Measurements from ENCODE around the gene SRGAP1.
A peak's percentile ranks its signal among the peaks of the same experiment; 100 is the strongest.
"Not testable (repeated sequence)": the region's sequence is repeated elsewhere in the genome, so short reads cannot be mapped to it uniquely, and the experiment has no call there.

SRGAP1 gene

GRCh38 chr12:64131456-64131855 is 287.0 kb downstream of the SRGAP1 start:
- not testable (repeated sequence) for DNase-seq

GRCh38 chr12:64132672-64133071 is 288.2 kb downstream of the SRGAP1 start:
- DNase-seq, result not testable (repeated sequence)

GRCh38 chr12:64137117-64137516 is 292.6 kb downstream of the SRGAP1 start:
- DNase-seq, result no peak

DNA sequence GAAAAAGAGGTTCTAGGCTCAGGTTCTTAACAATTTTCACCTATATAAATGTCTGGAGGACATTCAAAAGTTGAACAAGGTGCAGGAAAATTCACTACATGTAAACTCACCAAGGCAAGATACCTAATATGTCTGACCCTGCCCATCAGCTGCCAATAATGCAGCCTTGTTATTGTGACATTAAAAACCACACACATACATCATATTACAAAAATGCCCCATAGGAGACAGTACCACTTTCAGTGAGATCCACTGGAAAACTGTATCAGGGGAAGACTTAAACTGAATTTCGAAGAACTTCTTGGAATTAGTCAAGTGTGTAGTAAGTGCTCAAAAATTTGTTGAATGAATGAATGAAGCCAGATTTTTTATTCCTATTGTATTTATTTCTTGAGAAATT is 294.5 kb downstream of the SRGAP1 start:
- no peak for DNase-seq

DNA sequence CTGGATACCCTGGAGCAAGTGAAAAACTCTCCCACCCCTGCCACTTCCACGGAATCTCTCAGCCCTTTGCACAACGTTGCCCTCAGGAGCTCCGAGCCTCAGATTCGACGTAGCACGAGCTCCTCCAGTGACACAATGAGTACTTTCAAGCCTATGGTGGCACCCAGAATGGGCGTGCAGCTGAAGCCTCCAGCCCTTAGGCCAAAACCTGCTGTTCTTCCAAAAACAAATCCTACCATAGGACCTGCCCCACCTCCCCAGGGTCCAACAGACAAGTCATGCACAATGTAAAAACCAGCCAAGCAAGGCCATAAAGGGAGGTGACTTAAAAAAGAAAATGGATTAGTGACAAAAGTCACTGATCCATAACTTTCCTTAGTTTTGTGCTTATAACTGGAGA is 297.9 kb downstream of the SRGAP1 start:
- no peak for DNase-seq

DNA sequence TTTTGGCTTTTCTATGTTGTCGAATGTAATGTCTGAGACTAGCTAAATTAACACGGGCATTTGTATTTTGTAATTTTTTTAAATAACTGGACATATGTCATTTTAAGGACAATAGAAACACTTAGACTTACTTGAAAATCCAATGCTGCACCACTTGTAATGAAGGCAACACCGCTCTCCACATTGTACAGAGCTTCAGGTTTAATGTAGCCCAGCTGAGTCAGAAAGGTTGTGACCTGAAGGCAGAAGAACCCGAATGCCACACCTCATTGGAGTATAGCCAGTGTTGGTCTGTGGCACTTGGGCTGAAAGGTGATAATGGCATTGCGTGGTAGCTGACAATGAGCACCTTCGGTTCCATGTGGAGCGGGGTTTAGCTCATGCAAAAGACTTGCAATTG is 298.3 kb downstream of the SRGAP1 start:
- DNase-seq, result no peak

GRCh38 chr12:64145226-64145625 is 300.7 kb downstream of the SRGAP1 start:
- no peak for DNase-seq

DNA sequence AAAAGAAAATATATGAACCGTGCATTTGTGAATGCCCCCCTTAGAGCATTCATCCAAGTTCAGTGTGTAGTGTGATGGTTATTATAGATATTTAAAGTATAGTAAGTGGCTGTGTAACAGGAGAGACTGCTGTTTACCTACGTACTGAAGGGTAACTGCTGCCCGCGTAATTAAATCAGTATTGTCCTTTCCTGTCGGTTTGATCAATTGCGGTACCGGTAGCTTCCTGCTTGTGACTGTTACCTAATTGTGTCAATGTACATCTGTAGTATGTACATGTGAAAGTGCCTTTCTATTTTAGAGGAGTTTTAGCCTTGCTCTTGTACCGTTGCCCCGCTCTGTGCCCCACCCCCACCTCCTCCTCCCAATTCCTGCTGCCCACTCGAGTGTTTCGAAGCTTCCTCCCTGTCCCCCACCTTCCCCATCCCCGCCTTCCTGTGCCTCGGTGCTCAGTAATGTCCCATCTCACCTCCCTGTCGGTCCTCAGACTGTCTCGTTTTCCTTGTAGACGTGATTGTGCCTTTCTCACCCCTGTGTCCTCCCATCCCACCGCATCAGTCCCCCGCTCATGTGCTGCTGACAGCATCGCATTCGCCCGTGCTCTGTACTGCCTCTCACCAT is 302.6 kb downstream of the SRGAP1 start:
- DNase-seq, result peak; percentile 20

DNA sequence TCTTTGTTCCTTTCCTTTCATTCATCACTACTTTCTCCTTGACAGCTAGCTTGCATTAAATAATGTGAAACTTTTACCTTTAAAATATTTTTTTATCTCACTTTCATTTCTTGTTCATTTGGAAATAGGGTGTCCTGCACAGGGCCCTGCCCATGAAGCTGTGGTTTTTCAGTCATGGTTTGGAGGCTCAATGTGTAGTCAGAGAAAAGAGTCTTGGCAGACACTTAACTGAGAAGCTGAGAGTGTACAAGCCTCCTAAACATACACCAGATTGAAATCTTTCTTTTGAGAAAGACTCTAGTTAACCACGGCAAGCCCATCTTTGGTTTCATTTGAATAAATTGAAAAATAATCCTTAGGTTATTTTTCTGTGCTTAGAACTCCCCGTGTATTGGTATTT is 303.4 kb downstream of the SRGAP1 start:
- DNase-seq, result no peak

DNA sequence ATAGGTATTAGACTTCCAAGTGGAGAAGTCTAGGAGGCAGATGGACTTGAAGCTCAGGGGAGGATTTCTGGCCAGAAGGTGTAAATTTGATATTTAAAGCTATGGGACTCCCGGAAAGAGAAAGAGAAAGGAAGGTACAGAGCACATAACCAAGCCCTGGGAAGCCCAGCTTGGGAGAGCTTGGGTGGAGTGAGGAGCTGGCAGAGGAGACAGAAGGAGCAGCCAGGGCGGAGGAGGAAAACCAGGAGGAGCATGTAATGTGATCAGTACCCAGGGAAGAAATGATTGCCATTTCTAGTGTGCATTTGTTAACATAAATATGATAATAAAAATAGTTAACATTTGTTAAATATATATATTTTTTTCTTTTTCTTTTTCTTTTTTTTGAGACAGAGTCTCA is 310.2 kb downstream of the SRGAP1 start:
- no peak for DNase-seq

GRCh38 chr12:64157110-64157509 is 312.6 kb downstream of the SRGAP1 start:
- DNase-seq, result no peak

DNA sequence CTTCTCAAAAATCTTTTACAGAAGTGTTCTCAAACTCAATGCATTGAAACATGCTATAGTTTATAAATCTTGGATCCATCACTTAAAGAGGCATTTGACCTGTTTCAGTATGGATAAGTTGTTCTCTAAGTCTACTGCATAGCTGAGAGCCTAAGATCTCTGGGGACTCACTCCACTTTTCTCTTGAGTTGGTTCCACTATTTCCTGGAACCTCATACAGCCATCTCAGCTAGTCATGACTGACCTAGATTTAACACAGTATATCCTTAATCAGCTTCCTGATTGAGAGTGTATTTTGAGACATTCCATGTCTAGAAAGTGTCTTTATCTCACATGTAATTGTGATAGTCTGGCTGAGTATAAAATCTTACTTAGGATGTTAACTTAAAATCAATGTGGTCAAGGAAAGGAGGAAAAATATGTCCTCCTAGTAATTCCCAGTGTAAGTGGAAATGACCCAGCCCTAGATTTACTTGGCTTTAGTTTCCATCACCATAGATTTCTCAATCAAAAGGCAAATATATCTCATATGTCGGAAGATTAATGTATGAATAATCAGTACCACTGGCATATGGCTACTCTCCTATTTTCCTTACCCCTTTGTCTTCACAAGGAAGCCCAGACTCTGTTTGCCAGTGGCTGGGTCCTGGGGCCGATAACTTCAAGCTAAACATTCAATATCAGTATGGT is 315.7 kb downstream of the SRGAP1 start:
- no peak for DNase-seq

GRCh38 chr12:64160711-64161060 is 316.2 kb downstream of the SRGAP1 start:
- DNase-seq, result no peak

DNA sequence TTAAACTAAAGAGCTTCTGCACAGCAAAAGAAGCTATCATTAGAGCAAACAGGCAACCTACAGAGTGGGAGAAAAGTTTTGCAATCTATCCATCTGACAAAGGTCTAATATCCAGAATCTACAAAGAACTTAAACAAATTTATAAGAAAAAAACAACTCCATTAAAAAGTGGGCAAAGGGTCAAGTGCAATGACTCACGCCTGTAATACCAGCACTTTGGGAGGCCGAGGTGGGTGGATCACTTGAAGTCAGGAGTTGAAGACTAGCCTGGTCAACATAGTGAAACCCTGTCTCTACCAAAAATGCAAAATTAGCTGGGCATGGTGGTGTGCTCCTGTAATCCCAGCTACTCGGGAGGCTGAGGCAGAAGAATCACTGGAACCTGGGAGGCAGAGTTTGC is 322.1 kb downstream of the SRGAP1 start:
- not testable (repeated sequence) for DNase-seq

GRCh38 chr12:64167041-64167440 is 322.5 kb downstream of the SRGAP1 start:
- not testable (repeated sequence) for DNase-seq

DNA sequence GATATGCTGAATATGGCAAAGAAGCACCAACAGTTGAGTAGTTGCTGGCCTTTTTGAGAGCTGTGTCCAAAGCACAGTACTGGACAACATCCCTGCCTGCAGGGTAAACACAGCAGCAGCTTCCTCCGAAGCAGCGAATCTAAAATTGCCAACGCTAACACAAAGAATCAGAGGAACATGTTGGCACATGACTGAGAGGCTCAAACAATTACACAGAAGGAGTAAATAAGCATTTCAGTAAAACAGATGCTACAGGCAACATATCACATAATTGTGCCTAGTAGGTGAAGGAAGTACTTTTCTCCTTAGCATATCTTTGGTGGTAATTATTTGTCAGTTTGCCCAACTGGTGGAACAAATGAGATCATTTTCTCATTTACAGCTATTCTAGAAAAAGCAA is 325.5 kb downstream of the SRGAP1 start:
- DNase-seq, result peak; percentile 60

- no peak for DNase-seq
These were observed 326.2 kb downstream of the SRGAP1 start for GRCh38 chr12:64170730-64171129.

- DNase-seq, result no peak
These were observed 327.2 kb downstream of the SRGAP1 start for GRCh38 chr12:64171715-64172114.

DNA sequence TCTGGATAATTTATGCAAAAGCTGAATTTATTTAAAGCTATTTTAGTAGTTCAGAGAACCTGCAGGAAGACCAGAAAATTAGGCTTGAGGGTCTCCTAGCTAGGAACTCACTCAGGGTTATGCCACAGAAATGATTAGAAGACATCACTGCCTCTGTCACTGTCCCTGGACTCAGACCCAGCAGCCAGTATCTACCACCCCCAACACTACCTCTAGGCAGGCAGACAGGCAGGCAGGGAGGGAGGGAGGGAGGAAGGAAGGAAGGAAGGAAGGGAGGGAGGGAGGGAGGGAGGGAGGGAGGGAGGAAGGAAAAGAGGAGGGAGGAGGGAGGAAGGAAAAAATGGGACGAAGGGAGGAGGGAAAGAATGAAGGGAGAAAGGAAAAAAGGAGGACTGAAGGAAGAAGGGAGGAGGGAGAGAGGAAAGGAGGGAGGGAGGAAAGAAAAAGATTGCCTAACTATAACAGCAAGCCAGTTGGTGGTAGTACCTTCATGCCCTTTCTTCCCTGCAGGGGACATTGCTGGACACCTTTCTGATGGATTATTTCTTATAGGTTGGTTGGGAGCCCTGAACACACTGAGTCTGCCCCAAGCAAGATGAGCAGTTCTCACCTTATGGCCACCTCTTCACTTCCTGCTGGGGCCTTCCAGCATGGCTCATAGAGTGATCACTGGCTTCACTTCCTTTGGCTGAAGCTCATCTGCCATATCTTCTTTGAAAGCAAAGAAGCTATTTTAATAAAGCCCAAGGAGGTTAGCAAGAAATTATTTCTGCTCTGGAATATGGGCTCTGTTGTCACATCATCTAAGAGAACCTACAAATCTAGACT is 327.9 kb downstream of the SRGAP1 start:
- no peak for DNase-seq

GRCh38 chr12:64173456-64173855 is 329.0 kb downstream of the SRGAP1 start:
- DNase-seq, result no peak

GRCh38 chr12:64175254-64175945 is 330.9 kb downstream of the SRGAP1 start:
- no peak for DNase-seq

- DNase-seq, result no peak
These were observed 332.5 kb downstream of the SRGAP1 start for GRCh38 chr12:64177001-64177400.

DNA sequence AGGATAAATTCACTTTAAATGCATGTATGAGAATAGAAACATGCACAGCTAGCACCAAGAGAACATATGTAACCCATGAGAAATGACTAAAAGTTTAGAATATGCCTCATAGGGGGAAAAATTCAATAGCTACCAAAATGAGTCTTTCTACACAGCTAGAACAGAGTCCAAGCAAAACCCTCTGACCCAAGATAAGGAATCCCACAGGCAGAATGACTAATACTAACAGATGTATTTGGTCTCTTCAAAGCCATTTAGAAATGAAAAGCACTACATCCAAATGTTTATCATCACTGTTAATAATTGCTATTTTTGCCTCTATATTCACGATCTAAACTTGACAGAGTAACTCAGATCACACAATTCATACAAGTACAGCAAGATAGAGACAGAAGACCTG is 333.6 kb downstream of the SRGAP1 start:
- DNase-seq, result no peak

GRCh38 chr12:64180951-64181350 is 336.5 kb downstream of the SRGAP1 start:
- DNase-seq, result no peak

All from NCI-H1436 (cell line).